HCT116 (cell line): Measurements from ENCODE around the gene FBXO47. TPM values are rescaled to one million over a fixed set of nuclear protein-coding genes. Genes with fewer than 3 reads are reported as not detected.

ENCODE experiments used
- ATAC-seq: fragments of 200-7000 bp; cut with Tn5 transposase; 2 replicates; pipeline ENCODE4 v1.9.1; 2020; ENCODE audit warnings: mild to moderate bottlenecking, moderate library complexity
- BruUV-seq: library from RNA; stranded (reverse); fragments of 400-500 nt; replicated peaks from 2 replicates; lab custom pipeline; 2021; lab: Mats Ljungman, UMichigan
- CTCF ChIA-PET: fragments of 300-600 bp; sonication (Branson Sonifier 250); formaldehyde crosslinking; loops from one replicate; lab custom pipeline; 2021; ENCODE audit warnings: antibody characterized with exemption; lab: Charles Lee
- POLR2A ChIA-PET: fragments of 300-600, 350-600 bp; sonication (Branson Sonifier 250); formaldehyde crosslinking; loops from one replicate; lab custom pipeline; 2021; ENCODE audit warnings: antibody characterized with exemption; lab: Charles Lee
- RAD21 ChIA-PET, 2 experiments: fragments of 300-600 bp; sonication (Branson Sonifier 250); formaldehyde crosslinking; loops; one replicate each; lab custom pipeline; 2023; ENCODE audit warnings: low total read pairs in 2 of 2; ENCODE audit not compliant: uncharacterized antibody in 2 of 2, unreplicated experiment in 2 of 2, low non-redundant PET in 1 of 2; lab: Charles Lee
- DNase-seq: peaks from one replicate; pipeline ENCODE4 v3.0.0-alpha.2; 2010; ENCODE audit warnings: low read depth, low spot score
- H2AFZ ChIP-seq: fragments of 200-600 bp; shearing (Covaris generic), sonication (generic); 2 replicates; pipeline ENCODE4 v1.6.1; 2017; ENCODE audit warnings: low read depth, mixed run types, mixed read lengths, antibody characterized with exemption, low read length; ENCODE audit not compliant: poor library complexity, severe bottlenecking
- H3K27ac ChIP-seq: 2 replicates; pipeline ENCODE4 v1.5.1; 2012; ENCODE audit warnings: low read depth, low read length
- H3K27me3 ChIP-seq: fragments of 200-600 bp; sonication (generic); 2 replicates; pipeline ENCODE4 v1.6.1; 2016; ENCODE audit warnings: mixed run types, low read length, mixed read lengths; ENCODE audit not compliant: insufficient read depth
- H3K36me3 ChIP-seq, 2 experiments: fragments of 200-500 bp in 1 of 2; fragments of 200-600 bp in 1 of 2; sonication (Bioruptor generic) in 1 of 2; sonication (generic) in 1 of 2; 2 replicates each; pipeline versions ENCODE4 v1.5.1 to v1.6.1; 2014 to 2016; ENCODE audit warnings: low read length in 2 of 2, inconsistent platforms in 1 of 2, mixed read lengths in 1 of 2, mixed run types in 1 of 2; ENCODE audit not compliant: insufficient read depth in 2 of 2, control insufficient read depth in 1 of 2
- H3K4me1 ChIP-seq, 2 experiments: fragments of 200-600 bp in 1 of 2; sonication (generic) in 1 of 2; 2 replicates each; pipeline versions ENCODE4 v1.5.1 to v1.6.1; 2012 to 2017; ENCODE audit warnings: low read length in 2 of 2, inconsistent platforms in 1 of 2, mild to moderate bottlenecking in 1 of 2, mixed read lengths in 1 of 2, mixed run types in 1 of 2, moderate library complexity in 1 of 2; ENCODE audit not compliant: insufficient read depth in 2 of 2, control insufficient read depth in 1 of 2
- H3K4me2 ChIP-seq: fragments of 200-600 bp; sonication (generic); 2 replicates; pipeline ENCODE4 v1.6.1; 2017; ENCODE audit warnings: mixed run types, low read length, mixed read lengths
- H3K4me3 ChIP-seq, 2 experiments: fragments of 200-600 bp in 1 of 2; sonication (generic) in 1 of 2; replicated peaks in 1 of 2; 2 replicates each; pipeline ENCODE4 v1.5.1; 2011 to 2016; ENCODE audit warnings: low read length in 2 of 2, control low read depth in 1 of 2, low read depth in 1 of 2, mild to moderate bottlenecking in 1 of 2, mixed read lengths in 1 of 2, mixed run types in 1 of 2
- H3K79me2 ChIP-seq: fragments of 200-600 bp; sonication (generic); 2 replicates; pipeline ENCODE4 v1.6.1; 2017; ENCODE audit warnings: mild to moderate bottlenecking, mixed run types, low read length, moderate library complexity, mixed read lengths; ENCODE audit not compliant: insufficient read depth
- H3K9ac ChIP-seq: fragments of 200-600 bp; sonication (generic); 2 replicates; pipeline ENCODE4 v1.6.1; 2016; ENCODE audit warnings: low read length, mixed read lengths
- H3K9me2 ChIP-seq: fragments of 200-600 bp; sonication (generic), shearing (Covaris generic); 2 replicates; pipeline ENCODE4 v1.6.1; 2017; ENCODE audit warnings: mixed run types, mild to moderate bottlenecking, moderate library complexity; ENCODE audit not compliant: insufficient read depth
- H3K9me3 ChIP-seq, 2 experiments: fragments of 200-500 bp in 1 of 2; fragments of 200-600 bp in 1 of 2; sonication (Bioruptor generic) in 1 of 2; sonication (generic) in 1 of 2; 2 replicates each; pipeline ENCODE4 v1.6.1; 2014 to 2017; ENCODE audit warnings: low read length in 2 of 2, mixed read lengths in 2 of 2, inconsistent platforms in 1 of 2, low read depth in 1 of 2, mild to moderate bottlenecking in 1 of 2, mixed run types in 1 of 2, moderate library complexity in 1 of 2; ENCODE audit not compliant: control insufficient read depth in 1 of 2, insufficient read depth in 1 of 2
- H4K20me1 ChIP-seq: fragments of 200-600 bp; sonication (generic), shearing (Covaris generic); 2 replicates; pipeline ENCODE4 v1.6.1; 2017; ENCODE audit warnings: mixed run types, mild to moderate bottlenecking, moderate library complexity; ENCODE audit not compliant: insufficient read depth
- CEBPB ChIP-seq: IDR thresholded peaks from 2 replicates; pipeline ENCODE4 v1.6.1; 2012; ENCODE audit warnings: low read depth
- FOSL1 ChIP-seq: IDR thresholded peaks from 2 replicates; pipeline ENCODE4 v1.6.1; 2012; ENCODE audit warnings: low read depth
- JUND ChIP-seq: IDR thresholded peaks from 2 replicates; pipeline ENCODE4 v1.6.1; 2012
- POLR2A ChIP-seq: IDR thresholded peaks from 2 replicates; pipeline ENCODE4 v1.7.0; 2011; ENCODE audit warnings: borderline replicate concordance; ENCODE audit not compliant: insufficient read depth, insufficient read length; ENCODE audit errors: extremely low read depth
- POLR2AphosphoS5 ChIP-seq: IDR thresholded peaks from 2 replicates; pipeline ENCODE4 v1.6.1; 2011; ENCODE audit warnings: mild to moderate bottlenecking, low read depth, low read length, moderate library complexity
- SIN3A ChIP-seq: IDR thresholded peaks from 2 replicates; pipeline ENCODE4 v1.6.1; 2012; ENCODE audit warnings: low read depth
- SRF ChIP-seq: IDR thresholded peaks from 2 replicates; pipeline ENCODE4 v1.6.1; 2012; ENCODE audit warnings: low read depth
- YY1 ChIP-seq: IDR thresholded peaks from 2 replicates; pipeline ENCODE4 v1.6.1; 2011; ENCODE audit warnings: low read length, low read depth, moderate library complexity, mild to moderate bottlenecking; ENCODE audit not compliant: insufficient replicate concordance; ENCODE audit errors: extremely low read depth
- ZFX ChIP-seq: fragments of 450-650 bp; IDR thresholded peaks from 2 replicates; pipeline ENCODE4 v1.6.1; 2017
- ZNF274 ChIP-seq: fragments of 200-500 bp; sonication (Bioruptor generic); IDR thresholded peaks from 2 replicates; pipeline ENCODE4 v1.6.1; 2014; ENCODE audit warnings: mild to moderate bottlenecking, low read depth, low read length, inconsistent platforms
- intact Hi-C: fragments of 100-400 bp; cut with micrococcal nuclease; formaldehyde crosslinking; loops from 2 replicates; pipeline ENCODE4 v1.10.0; 2022
- total RNA-seq: library from RNA; stranded (reverse); gene quantifications from one replicate; pipeline ENCODE4 v1.2.1, GENCODE V29; 2021; ENCODE audit not compliant: unreplicated experiment

The FBXO47 gene
- total RNA-seq, 1 experiment from 2014 or later, result not detected

DNA sequence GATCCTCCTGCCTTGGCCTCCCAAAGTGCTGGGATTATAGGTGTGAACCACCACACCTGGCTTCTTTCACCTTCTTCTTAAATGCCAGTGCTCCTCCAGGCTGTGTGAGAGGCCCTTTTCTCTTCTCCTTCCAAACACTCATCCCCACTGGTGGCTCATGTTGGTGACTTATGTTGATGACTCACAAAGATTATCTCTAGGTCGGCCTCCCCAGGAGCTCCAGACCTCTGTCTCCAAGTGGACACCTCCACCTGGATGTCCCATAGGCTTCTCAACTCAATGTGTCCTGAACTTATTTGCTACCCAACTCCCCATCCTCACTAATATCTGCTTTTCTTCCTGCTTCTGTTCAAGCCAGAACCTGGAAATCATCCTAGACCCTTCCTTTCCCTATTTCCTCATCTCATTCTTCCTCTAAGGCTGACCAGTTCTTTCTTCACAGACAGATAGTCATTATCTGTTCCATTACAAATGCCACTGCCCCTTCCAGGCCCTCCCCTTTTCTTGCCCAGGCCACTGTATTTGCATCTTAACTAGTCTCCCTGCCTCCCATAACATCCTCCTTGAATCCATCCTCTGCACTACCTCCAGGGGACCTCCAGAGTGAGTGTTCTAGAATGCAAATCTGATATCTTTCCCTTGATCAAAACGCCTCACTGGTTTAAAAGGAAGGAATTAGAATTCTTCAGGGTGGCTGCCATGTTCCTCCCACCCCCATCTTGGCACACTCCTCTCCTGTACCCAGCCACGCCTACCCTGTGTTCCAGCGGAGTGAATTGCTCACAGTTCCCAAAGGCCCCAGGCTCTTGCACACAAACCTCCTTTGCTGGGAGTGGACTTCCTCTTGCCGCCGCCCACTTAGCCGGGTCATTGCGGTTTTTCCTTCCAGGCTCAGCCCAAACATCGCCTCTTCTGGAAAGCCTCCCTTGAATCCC lies 34.8 kb upstream of the FBXO47 start:
- no peak for DNase-seq
- no peaks in the 10 kb centered on the region for H3K27me3 ChIP-seq
- intact Hi-C loops, result no loop called here
- H2AFZ ChIP-seq, result peak overlapping the region; percentile 60
- peaks cover 8 to 18% of the 10 kb centered on the region in 2 experiments; a peak in 3 of 4 replicates for H3K4me1 ChIP-seq
- TF ChIP-seq POLR2A, result no peak
- no peak for TF ChIP-seq CEBPB
- TF ChIP-seq JUND, result 0 out of 2 replicates have a peak, but pooled peaks have one; percentile 26
- TF ChIP-seq YY1, result no peak
- peak; percentile 19; the same call in 1 of the 2 replicates for TF ChIP-seq FOSL1
- TF ChIP-seq ZFX, result no peak
- no peak for TF ChIP-seq ZNF274
- TF ChIP-seq SIN3A, result no peak
- TF ChIP-seq POLR2AphosphoS5, result 0 out of 2 replicates have a peak, but pooled peaks have one; percentile 20
- 0 out of 2 replicates have a peak, but pooled peaks have one; percentile 9 for TF ChIP-seq SRF
- TF ChIP-seq, all 23 proteins: peak for 4
- BruUV-seq, result no TSS peak
- no peak overlapping the region for H3K4me3 ChIP-seq
- H3K9me3 ChIP-seq, result peaks cover 5 to 7% of the 10 kb centered on the region in 2 experiments; a peak in 2 of 4 replicates
- ChIA-PET CTCF (interaction anchor here (1.9 kb wide), 1 partner anchor 19 kb away, joined by 7 read pairs; no protein-coding TSS in a partner anchor), POLR2A (interaction anchor here (1.1 kb wide), 1 partner anchor 18 kb away, joined by 3 read pairs; no protein-coding TSS in a partner anchor), RAD21 (no interaction called here)
- H3K9ac ChIP-seq, result no peak overlapping the region
- no peaks in the 10 kb centered on the region for H3K9me2 ChIP-seq
- peak; percentile 78 for ATAC-seq
- peak overlapping the region; percentile 15 for H3K4me2 ChIP-seq
- no peak overlapping the region for H3K27ac ChIP-seq
- no peaks in the 10 kb centered on the region for H3K36me3 ChIP-seq
- no peaks in the 10 kb centered on the region for H3K79me2 ChIP-seq
- no peaks in the 10 kb centered on the region for H4K20me1 ChIP-seq
